Measurements from ENCODE around the gene PAK6.

DNA sequence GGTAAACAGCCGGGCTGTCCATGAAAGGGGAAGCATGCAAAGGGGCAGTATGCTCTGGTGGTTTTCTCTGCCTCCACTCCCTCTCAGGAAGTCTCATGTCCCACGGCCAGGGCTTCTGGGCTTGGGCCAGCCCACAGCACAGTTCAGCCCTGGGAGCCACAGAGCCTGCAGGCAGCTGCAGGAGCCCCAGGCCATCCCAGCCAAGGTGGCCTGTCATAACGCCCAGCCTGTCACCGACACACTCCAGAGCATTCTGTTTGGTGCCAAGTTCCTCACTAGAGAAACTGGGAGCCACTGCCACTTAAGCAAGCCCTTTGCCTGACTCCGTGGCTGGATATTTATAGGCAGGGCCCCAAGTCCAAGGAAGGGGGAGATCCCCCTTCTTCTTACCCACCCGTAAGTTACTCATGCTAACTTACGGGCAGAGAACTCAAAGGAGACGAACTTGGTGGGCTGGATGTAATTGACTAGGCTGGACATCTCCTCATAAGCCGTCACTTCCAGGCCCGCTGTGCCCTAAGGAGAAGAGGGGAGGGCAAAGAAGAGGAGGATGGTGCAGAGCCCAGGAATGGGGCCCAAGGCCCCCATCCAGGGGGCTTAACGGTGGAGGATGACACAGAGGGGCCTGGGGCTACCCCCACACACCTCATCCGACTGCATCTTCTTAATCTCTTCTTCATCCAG lies 57.2 kb downstream of the PAK6 start:
- TF ChIP-seq, protein P1, sequence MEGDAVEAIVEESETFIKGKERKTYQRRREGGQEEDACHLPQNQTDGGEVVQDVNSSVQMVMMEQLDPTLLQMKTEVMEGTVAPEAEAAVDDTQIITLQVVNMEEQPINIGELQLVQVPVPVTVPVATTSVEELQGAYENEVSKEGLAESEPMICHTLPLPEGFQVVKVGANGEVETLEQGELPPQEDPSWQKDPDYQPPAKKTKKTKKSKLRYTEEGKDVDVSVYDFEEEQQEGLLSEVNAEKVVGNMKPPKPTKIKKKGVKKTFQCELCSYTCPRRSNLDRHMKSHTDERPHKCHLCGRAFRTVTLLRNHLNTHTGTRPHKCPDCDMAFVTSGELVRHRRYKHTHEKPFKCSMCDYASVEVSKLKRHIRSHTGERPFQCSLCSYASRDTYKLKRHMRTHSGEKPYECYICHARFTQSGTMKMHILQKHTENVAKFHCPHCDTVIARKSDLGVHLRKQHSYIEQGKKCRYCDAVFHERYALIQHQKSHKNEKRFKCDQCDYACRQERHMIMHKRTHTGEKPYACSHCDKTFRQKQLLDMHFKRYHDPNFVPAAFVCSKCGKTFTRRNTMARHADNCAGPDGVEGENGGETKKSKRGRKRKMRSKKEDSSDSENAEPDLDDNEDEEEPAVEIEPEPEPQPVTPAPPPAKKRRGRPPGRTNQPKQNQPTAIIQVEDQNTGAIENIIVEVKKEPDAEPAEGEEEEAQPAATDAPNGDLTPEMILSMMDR (IDR thresholded peaks at IDR 0.05), result no peak
- TF ChIP-seq POLR2A (IDR thresholded peaks at IDR 0.05), result no peak

Data from vagina (tissue), 2 donors.